Heart left ventricle (tissue), 16 donors: ENCODE data around the gene CR1. TPM values are rescaled to one million over a fixed set of nuclear protein-coding genes. Genes with fewer than 3 reads are reported as not detected.
"Not testable (repeated sequence)": the region's sequence is repeated elsewhere in the genome, so short reads cannot be mapped to it uniquely, and the experiment has no call there.

Source experiments
- ATAC-seq, 4 donors: fragments of 200-7000 bp; cut with Tn5 transposase; one replicate each; pipeline ENCODE4 v1.9.1; 2020 to 2022; ENCODE audit warnings: moderate library complexity in 4 of 4, mild to moderate bottlenecking in 3 of 4, moderate number of reproducible peaks in 1 of 4
- DNase-seq, 5 donors: peaks; one replicate each; pipeline ENCODE4 v3.0.0-alpha.2; 2020
- H3K27ac ChIP-seq, 12 donors: fragments of 200-600 bp; sonication (generic) in 4 of 12; one replicate each; pipeline versions ENCODE4 v1.5.0 to v1.8.0; 2016 to 2022; ENCODE audit warnings: mild to moderate bottlenecking in 2 of 12
- H3K27me3 ChIP-seq, 9 donors: fragments of 200-600 bp; sonication (generic) in 2 of 9; one replicate each; pipeline versions ENCODE4 v1.5.1 to v1.8.0; 2016 to 2022; ENCODE audit warnings: mild to moderate bottlenecking in 3 of 9
- H3K36me3 ChIP-seq, 9 donors: fragments of 200-600 bp; sonication (generic) in 2 of 9; one replicate each; pipeline versions ENCODE4 v1.5.0 to v1.8.0; 2018 to 2022; ENCODE audit warnings: mild to moderate bottlenecking in 2 of 9
- H3K4me1 ChIP-seq, 12 donors: fragments of 200-600 bp; sonication (generic) in 4 of 12; one replicate each; pipeline versions ENCODE4 v1.5.0 to v1.8.0; 2016 to 2022; ENCODE audit warnings: mild to moderate bottlenecking in 3 of 12
- H3K4me3 ChIP-seq, 12 donors: fragments of 200-600 bp; sonication (generic) in 4 of 12; one replicate each; pipeline versions ENCODE4 v1.5.0 to v1.8.0; 2017 to 2022; ENCODE audit warnings: mild to moderate bottlenecking in 9 of 12, moderate library complexity in 4 of 12
- H3K9me3 ChIP-seq, 12 donors: fragments of 200-600 bp; sonication (generic) in 4 of 12; one replicate each; pipeline versions ENCODE4 v1.5.0 to v1.8.0; 2016 to 2022; ENCODE audit warnings: mild to moderate bottlenecking in 1 of 12
- POLR2A ChIP-seq, 2 donors: fragments of 450-650 bp; IDR thresholded peaks; one replicate each; pipeline ENCODE4 v1.6.1; 2017; ENCODE audit warnings: antibody characterized with exemption in 2 of 2, mild to moderate bottlenecking in 2 of 2, moderate library complexity in 2 of 2
- WGBS, 4 donors: extraction: QIAGEN DNeasy Blood & Tissue Kit in 2 of 4; methylation state at CpG; one replicate each; pipeline versions ENCODE4 v1.1.5 to v1.1.7; 2013 to 2018; 5-methylcytosine and 5-hydroxymethylcytosine counted together
- intact Hi-C, 10 donors: fragments of 100-400 bp; cut with DNase I; formaldehyde crosslinking; loops; one replicate each; pipeline versions ENCODE4 v1.11.1 to v1.14.2; 2022
- polyA plus RNA-seq, 2 donors: library from polyadenylated mRNA; stranded (reverse); fragments of 200-250 nt; gene quantifications; one replicate each; pipeline ENCODE4 v1.2.3, GENCODE V29; 2013
- total RNA-seq, 9 donors: library from RNA; depleted of rRNA in 2 of 9; stranded (reverse); fragments of >200 nt in 2 of 9; fragmentation: NEBNext Ultra II Directional in 3 of 9; extraction: Animal tissue kit (Norgen Biotek cat#: 25700) in 3 of 9; gene quantifications; one replicate each; pipeline versions ENCODE4 v1.1.0 to v1.2.4, GENCODE V29; 2016 to 2023
- TF ChIP-seq, protein P1 (sequence below), 12 donors: fragments of 200-600 bp; sonication (generic) in 4 of 12; IDR thresholded peaks; one replicate each; pipeline versions ENCODE4 v1.5.0 to v1.8.0; 2018 to 2022; ENCODE audit warnings: antibody characterized with exemption in 12 of 12, mild to moderate bottlenecking in 5 of 12
- donor health status: ischemic (EF 13 %, LVEDD 7.1; RV severe dilation, severe dysfunction).
- donor health status: healthy with polysubstance abuse.
- donor health status: DM: no; HTN: yes; CAD: no.
- donor health status: DM: no; HTN: no; CAD: no.
- donor health status: ischemic (EF 25% LVEDD 6.9; RV normal size, moderate dysfunction).
- donor health status: ischemic (EF 25% LVEDD 5.7; RV mildly dilated, moderate dysfunction).
- donor health status: healthy.
- donor health status: DM: yes; HTN: yes; CAD: no.
- donor health status: ischemic (EF 35%, LVEDD 5.7; RV mildly dilated, moderate dysfunction).
- donor health status: nonischemic (EF 11% LVEDD 7.7; RV severe dilation, severe dysfunction).
- donor health status: DM: yes; HTN: yes; CAD: no.
- donor health status: PGD.
- donor health status: ischemic (EF 29% LVEDD 5.4; RV normal size, mild dysfunction).
- donor health status: nonischemic (EF 23%, LVEDD 6.1; RV moderate dilation, normal function).

The CR1 gene
- total and polyA plus RNA-seq, 11 donors = 0.19 to 43.0 (median 1.7) TPM

DNA sequence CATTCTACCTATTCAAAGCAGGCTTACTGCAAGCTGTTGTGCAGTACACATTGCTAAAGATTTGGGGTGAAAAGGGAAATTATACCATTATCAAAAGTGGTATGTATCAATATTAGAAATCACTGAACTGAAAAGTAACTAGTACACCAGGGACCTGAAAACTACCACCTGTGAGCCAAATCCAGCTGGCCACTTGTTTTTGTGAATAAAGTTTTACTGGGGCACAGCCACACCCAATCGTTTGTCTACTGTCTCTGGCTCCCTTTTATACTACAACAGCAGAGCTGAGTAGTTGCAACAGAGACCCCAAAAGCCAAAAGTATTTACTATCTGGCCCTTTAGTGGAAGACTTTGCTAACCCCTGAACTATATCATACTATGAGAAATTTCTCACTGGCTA lies 135.2 kb downstream of the CR1 start:
- ATAC-seq = no peak
- H3K27me3 ChIP-seq = peaks cover 0 to 11% (median 0%) of the 10 kb centered on the region in 9 donors
- intact Hi-C loops = no loop called here
- TF ChIP-seq, protein P1, sequence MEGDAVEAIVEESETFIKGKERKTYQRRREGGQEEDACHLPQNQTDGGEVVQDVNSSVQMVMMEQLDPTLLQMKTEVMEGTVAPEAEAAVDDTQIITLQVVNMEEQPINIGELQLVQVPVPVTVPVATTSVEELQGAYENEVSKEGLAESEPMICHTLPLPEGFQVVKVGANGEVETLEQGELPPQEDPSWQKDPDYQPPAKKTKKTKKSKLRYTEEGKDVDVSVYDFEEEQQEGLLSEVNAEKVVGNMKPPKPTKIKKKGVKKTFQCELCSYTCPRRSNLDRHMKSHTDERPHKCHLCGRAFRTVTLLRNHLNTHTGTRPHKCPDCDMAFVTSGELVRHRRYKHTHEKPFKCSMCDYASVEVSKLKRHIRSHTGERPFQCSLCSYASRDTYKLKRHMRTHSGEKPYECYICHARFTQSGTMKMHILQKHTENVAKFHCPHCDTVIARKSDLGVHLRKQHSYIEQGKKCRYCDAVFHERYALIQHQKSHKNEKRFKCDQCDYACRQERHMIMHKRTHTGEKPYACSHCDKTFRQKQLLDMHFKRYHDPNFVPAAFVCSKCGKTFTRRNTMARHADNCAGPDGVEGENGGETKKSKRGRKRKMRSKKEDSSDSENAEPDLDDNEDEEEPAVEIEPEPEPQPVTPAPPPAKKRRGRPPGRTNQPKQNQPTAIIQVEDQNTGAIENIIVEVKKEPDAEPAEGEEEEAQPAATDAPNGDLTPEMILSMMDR (IDR thresholded peaks at IDR 0.05) = no peak
- no peak for TF ChIP-seq POLR2A (IDR thresholded peaks at IDR 0.05)
- H3K9me3 ChIP-seq = no peaks in the 10 kb centered on the region
- peaks cover 0 to 13% (median 0%) of the 10 kb centered on the region in 9 donors for H3K36me3 ChIP-seq
- H3K4me3 ChIP-seq = no peak overlapping the region
- WGBS, 4 donors = 50 to 71% (median 61%) methylated on average over 1 of the region's 1 CpG
- no peak overlapping the region for H3K27ac ChIP-seq
- H3K4me1 ChIP-seq = peaks cover 0 to 3% (median 0%) of the 10 kb centered on the region in 12 donors
- DNase-seq = no peak

DNA sequence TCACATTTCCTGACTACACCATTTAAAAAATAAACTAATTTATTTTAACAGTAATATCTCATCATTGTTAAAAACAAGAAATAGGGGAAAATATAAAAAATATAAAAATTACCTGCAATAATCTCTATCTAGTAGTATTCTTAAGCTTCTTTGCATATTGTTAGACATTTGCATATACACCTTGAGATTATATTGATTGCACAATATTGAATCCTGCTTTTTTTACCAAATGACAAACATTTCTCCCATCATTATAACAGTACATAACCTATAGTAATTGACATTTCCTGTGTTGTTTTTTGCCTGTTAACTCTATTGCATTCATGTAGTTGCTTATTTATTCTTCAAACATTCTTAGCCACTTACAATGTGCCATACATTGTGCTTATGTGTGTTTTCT lies 137.3 kb downstream of the CR1 start:
- Histone ChIP-seq H3K27ac (no peak overlapping the region), H3K36me3 (peaks cover 0 to 13% (median 0%) of the 10 kb centered on the region in 9 donors), H3K4me1 (peaks cover 0 to 3% (median 0%) of the 10 kb centered on the region in 12 donors), H3K27me3 (peaks cover 0 to 11% (median 0%) of the 10 kb centered on the region in 9 donors), H3K9me3 (no peaks in the 10 kb centered on the region), H3K4me3 (no peak overlapping the region)
- no peak for DNase-seq
- ATAC-seq = no peak
- intact Hi-C loops = no loop called here
- TF ChIP-seq, protein P1 (IDR thresholded peaks at IDR 0.05) = no peak
- TF ChIP-seq POLR2A (IDR thresholded peaks at IDR 0.05) = no peak

DNA sequence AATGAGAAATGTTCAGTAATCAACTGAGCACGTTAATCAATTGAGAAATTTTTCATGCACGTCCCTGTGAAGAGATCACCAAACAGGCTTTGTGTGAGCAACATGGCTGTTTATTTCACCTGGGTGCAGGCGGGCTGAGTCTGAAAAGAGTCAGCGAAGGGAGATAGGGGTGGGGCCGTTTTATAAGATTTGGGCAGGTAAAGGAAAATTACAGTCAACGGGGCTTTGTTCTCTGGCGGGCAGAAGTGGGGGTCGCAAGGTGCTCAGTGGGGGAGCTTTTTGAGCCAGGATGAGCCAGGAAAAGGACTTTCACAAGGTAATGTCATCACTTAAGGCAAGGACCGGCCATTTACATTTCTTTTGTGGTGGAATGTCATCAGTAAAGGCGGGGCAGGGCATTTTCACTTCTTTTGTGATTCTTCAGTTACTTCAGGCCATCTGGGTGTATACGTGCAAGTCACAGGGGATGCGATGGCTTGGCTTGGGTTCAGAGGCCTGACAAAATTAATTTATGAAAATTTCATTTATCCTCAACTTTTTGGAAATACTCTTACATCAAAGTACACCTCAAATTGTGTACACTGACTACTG lies 137.8 kb downstream of the CR1 start:
- peaks cover 0 to 13% (median 0%) of the 10 kb centered on the region in 9 donors for H3K36me3 ChIP-seq
- not testable (repeated sequence) for ATAC-seq
- WGBS, 4 donors = 75 to 80% (median 77%) methylated on average over 12 of the region's 12 CpGs

DNA sequence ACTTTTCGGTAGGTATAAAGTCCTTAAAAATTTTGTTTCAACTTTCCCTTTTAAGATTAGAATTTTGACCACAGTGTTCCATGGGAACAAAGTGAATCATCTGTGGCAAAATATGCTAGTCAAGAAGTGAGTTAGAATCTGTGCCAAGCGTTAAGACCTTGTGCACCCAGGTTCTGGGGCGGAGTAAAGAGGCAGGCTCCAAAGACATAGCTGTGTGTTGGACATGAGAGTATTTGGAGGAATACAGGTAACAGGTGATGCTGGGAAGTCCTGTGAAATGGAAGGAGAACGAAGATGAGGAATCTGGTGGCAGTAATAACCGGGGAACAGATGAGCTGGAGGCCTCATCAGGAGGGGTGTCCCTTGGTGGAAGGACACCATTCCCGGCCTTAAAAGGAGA lies 138.3 kb downstream of the CR1 start:
- H3K9me3 ChIP-seq, H3K4me3 ChIP-seq, ATAC-seq, H3K4me1 ChIP-seq, H3K36me3 ChIP-seq, intact Hi-C loops, H3K27ac ChIP-seq, DNase-seq: not testable (repeated sequence)
- whole genome bisulfite sequencing, 4 donors = 74 to 88% (median 80%) methylated on average over 6 of the region's 6 CpGs
- H3K27me3 ChIP-seq = peaks cover 0 to 17% (median 4%) of the 10 kb centered on the region in 9 donors

More for the DNA sequence above, 137.8 kb downstream of the CR1 start:
- DNase-seq, H3K4me1 ChIP-seq, intact Hi-C loops, H3K4me3 ChIP-seq, H3K9me3 ChIP-seq, H3K27ac ChIP-seq: not testable (repeated sequence)
- H3K27me3 ChIP-seq = peaks cover 0 to 12% (median 2%) of the 10 kb centered on the region in 9 donors

DNA sequence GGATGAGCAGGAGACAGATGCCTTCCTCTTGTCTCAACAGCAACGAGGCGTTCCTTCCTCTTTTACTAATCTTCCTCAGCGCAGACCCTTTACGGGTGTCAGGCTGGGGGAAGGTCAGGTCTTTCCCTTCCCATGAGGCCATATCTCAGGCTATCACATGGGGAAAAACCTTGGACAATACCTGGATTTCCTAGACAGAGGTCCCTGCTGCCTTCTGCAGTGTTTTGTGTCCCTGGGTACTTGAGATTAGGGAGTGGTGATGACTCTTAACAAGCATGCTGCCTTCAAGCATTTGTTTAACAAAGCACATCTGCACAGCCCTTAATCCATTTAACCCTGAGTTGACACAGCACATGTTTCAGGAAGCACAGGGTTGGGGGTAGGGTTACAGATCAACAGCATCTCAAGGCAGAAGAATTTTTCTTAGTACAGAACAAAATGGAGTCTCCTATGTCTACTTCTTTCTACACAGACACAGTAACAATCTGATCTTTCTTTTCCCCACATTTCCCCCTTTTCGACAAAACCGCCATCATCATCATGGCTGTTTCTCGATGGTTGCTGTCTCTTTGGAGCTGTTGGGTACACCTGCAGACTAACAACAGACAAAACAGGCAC lies 139.7 kb downstream of the CR1 start:
- intact Hi-C loops, H3K36me3 ChIP-seq, ATAC-seq, H3K9me3 ChIP-seq, H3K4me1 ChIP-seq, H3K27ac ChIP-seq, H3K4me3 ChIP-seq, DNase-seq: not testable (repeated sequence)
- H3K27me3 ChIP-seq = peaks cover 0 to 26% (median 4%) of the 10 kb centered on the region in 9 donors
- 49 to 63% (median 52%) methylated on average over 7 of the region's 7 CpGs for WGBS, 4 donors

DNA sequence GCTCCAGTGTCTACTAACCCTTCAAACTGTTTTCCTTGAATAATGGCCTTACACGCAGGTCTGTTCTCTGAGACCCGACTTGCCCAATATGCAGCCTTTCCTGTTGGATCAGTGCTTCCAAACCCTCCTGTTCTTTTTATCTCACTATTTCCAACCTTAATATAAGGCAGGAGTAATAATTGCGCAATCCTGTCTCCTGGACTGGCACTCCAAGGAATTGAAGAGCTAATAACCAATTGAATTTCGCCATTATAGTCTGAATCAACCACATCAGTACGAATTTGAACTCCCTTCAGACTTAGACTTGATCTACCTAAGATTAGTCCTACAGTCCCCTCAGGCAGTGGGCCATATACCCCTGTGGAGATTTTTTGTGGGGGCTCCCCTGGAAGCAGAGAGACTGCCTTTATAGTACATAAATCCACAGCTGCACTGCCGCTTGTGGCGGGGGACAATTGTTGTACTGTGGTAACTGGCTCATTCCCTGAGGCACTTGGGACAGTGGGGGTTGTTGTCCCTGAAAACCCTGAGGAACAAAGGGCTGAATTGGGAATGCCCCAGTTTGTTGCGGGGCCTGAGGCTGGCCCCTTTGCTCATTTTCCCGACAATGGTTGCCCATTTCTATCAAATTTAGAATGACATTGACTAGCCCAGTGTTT lies 142.7 kb downstream of the CR1 start:
- H3K36me3 ChIP-seq, ATAC-seq, H3K27ac ChIP-seq, intact Hi-C loops, H3K4me1 ChIP-seq, H3K4me3 ChIP-seq, DNase-seq, H3K9me3 ChIP-seq: not testable (repeated sequence)
- H3K27me3 ChIP-seq = peaks cover 0 to 30% (median 7%) of the 10 kb centered on the region in 9 donors
- 86 to 89% (median 88%) methylated on average over 8 to 9 of the region's 9 CpGs for WGBS, 4 donors

DNA sequence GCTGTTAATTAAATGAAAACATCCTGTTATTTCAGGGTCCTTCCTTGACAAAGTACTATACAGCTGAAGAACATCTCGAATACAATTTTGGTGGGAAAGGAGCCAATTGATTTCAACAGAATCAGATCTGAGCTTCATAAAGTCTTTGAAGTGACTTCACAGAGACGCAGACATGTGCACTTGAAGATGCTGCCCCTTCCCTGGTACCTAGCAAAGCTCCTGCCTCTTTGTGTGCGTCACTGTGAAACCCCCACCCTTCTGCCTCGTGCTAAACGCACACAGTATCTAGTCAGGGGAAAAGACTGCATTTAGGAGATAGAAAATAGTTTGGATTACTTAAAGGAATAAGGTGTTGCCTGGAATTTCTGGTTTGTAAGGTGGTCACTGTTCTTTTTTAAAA lies 143.4 kb downstream of the CR1 start:
- ATAC-seq, H3K4me1 ChIP-seq, H3K27ac ChIP-seq, DNase-seq, H3K9me3 ChIP-seq, H3K36me3 ChIP-seq, H3K4me3 ChIP-seq, intact Hi-C loops: not testable (repeated sequence)
- peaks cover 0 to 25% (median 7%) of the 10 kb centered on the region in 9 donors for H3K27me3 ChIP-seq
- 48 to 55% (median 54%) methylated on average over 5 of the region's 5 CpGs for WGBS, 4 donors
